Measurements from ENCODE around the gene LILRB5.
"Not testable (repeated sequence)": the region's sequence is repeated elsewhere in the genome, so short reads cannot be mapped to it uniquely, and the experiment has no call there.

The LILRB5 gene

DNA sequence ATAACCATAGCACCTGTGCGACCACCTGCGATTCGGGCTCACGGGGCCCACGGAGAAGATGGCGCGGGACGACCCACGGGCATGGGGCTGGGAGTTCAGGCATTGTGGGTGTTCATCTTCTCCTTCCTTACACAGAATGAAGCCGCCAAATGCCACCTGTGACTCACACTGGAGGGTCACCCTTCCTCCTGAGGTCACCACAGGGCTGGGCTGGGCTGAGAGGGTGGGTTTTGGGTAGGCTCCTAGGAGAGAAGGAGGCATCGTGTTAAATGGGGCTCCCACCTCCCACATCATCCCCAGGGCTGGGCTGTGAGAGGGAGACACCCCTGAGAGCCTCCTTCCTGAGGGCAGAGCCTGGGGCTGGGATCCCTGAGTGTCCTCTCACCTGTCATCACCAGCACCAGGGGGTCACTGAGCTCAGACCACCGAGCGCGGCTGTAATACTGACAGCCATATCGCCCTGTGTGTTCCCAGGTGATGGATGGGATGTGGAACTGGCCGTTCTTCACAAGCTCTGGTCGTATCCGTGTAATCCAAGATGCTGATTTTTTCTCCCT is 22.4 kb upstream of the LILRB5 start:
- DNase-seq (ENCODE audit: extremely low read depth, low read depth): no peak
- TF ChIP-seq, protein P1, sequence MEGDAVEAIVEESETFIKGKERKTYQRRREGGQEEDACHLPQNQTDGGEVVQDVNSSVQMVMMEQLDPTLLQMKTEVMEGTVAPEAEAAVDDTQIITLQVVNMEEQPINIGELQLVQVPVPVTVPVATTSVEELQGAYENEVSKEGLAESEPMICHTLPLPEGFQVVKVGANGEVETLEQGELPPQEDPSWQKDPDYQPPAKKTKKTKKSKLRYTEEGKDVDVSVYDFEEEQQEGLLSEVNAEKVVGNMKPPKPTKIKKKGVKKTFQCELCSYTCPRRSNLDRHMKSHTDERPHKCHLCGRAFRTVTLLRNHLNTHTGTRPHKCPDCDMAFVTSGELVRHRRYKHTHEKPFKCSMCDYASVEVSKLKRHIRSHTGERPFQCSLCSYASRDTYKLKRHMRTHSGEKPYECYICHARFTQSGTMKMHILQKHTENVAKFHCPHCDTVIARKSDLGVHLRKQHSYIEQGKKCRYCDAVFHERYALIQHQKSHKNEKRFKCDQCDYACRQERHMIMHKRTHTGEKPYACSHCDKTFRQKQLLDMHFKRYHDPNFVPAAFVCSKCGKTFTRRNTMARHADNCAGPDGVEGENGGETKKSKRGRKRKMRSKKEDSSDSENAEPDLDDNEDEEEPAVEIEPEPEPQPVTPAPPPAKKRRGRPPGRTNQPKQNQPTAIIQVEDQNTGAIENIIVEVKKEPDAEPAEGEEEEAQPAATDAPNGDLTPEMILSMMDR (IDR thresholded peaks at IDR 0.05; ENCODE audit: low read depth, low read length): no peak

DNA sequence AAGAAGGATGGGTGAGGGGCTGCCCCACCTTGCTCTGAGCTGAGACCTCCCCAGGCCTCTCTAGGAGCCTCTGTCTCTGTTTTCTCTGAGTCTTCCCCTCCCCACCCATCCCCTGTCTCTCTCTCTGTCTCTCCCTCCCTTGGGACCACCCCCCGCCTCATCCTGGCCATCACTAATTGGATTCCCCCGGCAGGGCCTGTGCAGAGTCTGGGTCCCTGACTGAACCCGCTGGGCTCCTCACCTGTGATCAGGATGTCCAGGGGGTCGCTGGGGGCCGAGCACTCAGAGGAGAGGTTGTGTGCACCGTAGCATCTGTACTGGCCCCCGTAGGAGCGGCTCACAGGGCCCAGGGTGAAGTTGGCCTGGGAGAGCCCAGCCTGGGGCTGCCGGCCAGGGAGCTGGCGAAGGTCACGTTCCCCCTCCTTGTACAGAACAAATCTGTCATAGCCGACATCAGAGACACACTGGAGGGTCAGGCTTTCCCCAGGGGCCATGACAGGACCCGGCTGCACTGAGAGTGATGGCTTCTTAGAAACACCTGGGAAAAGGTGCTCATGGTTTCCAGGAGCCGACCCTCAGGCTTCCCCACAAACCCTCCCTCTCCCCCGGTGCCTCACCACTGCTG is 21.6 kb upstream of the LILRB5 start:
- DNase-seq (ENCODE audit: extremely low read depth, low read depth): not testable (repeated sequence)

DNA sequence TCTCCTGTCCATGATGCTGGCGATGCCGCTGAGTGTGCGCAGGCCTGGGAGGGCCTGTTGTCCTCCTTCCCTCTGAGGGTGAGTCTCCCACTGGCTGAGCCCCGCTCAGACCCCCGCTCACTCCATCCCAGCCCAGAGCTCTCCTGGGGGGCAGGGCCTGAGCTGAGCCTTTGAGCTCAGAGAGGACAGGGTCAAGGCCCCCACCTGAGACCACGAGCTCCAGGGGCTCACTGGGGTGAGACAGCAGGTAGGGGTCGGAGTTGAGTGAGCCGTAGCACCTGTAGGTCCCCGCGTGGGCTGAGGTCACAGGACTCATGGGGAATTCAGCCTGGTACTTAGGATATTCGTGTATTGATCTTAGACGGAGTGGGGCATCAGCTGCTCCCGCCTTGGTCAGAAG is 21.0 kb upstream of the LILRB5 start:
- not testable (repeated sequence) for DNase-seq (ENCODE audit: extremely low read depth, low read depth)

DNA sequence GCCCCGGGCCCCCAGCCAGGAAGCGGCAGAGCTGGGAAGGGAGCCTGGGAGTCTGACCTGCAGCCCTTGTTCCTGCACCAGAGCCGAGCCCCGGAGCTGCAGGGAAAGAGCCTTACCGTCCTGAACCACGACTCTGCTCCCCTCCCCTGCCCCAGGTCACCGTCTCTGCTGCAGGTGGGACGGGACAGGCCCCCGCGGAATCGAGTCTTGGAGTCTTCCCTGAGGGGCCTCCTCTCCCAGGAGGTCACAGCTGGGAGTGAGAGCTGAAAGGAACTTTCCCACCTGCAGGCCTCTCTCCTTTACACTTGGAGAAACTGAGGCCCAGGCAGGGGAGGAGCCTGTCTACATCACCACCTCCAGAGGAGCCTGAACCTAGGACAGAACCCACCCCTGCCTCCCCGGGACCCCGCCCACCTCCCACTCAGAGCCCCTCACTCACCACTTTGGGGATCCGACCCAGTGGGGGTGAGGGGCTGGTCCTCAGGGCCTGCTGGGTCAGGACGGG is 20.1 kb upstream of the LILRB5 start:
- DNase-seq (ENCODE audit: extremely low read depth, low read depth): not testable (repeated sequence)

DNA sequence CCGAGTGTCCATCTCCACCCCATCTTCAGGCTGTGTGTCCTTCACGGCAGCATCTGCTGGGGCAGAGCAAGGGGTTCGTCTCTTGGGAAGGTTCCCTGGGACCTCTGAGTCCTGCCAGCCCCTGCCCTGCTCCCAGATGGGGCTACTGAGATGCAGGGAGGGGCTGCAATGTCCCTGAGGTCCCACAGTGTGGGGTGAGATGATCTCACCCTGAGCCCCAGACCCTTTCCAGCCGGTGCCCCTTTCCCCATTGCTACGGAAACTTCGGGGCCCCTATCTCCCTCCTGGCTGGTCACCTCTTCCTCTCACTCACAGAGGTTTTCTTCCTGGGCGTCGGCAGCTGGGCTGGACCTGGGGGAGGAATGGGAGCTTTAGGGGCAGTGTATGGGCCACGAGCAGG is 18.9 kb upstream of the LILRB5 start:
- no peak for DNase-seq (ENCODE audit: extremely low read depth, low read depth)
- TF ChIP-seq, protein P1 (IDR thresholded peaks at IDR 0.05; ENCODE audit: low read depth, low read length): no peak

DNA sequence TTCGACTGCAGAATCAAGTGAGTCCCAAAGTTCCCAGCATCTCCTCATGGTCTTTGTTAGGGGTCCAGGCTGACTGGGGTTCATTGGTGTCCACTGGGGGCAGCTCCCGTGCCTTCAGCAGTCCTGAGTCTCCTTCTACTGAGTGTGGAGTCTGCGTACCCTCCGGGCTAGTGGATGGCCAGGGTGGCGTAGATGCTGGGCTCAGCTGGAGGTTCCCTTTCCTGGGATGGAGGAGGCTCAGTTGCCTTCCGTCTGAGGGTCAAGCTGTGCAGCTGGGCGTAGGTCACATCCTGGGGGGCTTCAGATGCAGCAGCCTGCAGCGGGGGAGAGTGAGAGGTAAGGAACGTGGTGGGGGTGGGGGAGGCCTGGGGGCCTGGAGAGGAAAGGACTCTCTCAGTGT is 17.4 kb upstream of the LILRB5 start:
- DNase-seq (ENCODE audit: extremely low read depth, low read depth): not testable (repeated sequence)

DNA sequence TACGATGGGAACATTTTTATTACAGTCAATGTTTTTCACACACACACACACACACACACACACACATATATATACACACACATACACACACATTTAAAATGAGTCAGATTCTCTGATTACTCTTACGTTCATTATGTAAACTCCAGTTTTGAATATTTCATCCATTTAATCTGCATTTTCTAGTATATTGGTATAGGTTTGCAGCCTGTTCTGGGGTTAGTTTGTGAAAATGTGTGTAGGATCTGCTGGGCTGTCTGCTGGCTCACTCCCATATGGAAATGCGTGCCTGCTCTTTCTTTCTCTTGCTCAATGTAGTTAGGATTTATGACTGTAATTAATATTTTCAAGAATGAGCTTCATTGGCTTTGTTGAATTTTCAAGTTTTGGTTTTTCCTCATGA is 16.7 kb upstream of the LILRB5 start:
- TF ChIP-seq, protein P1 (IDR thresholded peaks at IDR 0.05; ENCODE audit: low read depth, low read length): no peak
- DNase-seq (ENCODE audit: extremely low read depth, low read depth): no peak

DNA sequence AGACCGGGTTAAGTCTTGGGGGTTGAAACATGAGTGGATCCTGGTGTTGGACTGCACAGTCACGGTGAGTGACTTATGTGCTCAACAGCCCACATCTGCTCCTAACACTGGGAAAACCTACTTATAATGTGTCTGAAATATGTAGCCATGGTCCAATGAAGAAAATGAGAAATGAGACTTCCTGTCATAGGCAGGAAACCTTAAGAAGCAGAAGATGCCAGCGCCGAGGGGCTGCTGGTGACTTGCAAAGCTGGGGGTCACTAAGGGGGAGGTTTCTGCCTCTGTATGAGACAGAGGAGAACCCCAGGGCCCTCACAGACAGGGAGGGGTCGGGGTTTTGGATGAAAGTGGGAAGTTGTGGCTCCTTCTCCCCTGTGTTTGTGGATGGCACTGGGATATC is 15.1 kb upstream of the LILRB5 start:
- DNase-seq (ENCODE audit: extremely low read depth, low read depth): not testable (repeated sequence)

DNA sequence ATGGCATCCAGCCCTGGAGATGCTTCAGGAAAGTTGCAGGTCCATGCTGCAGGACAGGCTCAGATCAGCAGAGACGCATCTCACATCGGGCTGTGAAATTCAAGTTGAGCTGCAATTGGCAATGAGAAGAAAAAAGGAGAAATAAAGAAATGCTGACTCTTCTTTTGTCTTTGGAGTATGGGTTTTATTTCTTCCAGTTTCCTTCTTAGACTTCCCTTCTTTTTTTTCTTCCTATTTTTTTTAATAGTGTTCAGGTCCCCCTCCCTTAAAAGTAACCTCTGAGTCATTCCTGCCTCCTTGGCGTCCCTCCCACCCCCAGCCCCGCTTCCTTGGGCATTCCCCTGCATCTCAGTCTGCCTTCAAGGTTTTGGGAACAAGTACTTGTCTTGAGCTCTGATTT is 14.5 kb upstream of the LILRB5 start:
- DNase-seq (ENCODE audit: extremely low read depth, low read depth): not testable (repeated sequence)

DNA sequence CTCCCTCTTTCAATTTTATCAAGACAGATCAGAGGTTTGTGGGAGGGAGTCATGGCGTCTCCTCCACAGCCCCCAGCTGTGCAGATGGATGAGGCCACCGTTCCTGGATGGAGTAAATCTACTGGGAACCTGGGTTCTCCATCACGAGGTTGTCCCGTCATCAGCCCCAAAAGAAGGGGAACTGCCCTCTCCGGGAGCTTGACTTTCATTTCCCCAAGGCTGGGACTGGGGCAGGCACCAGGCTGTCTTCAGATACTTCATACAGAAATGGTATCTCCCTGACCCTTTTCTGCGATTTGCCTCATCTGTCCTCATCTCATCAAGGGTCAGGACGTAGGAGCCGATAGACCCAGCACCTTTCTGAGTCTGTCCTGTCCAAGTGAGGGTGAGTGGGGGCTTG is 14.0 kb upstream of the LILRB5 start:
- no peak for DNase-seq (ENCODE audit: extremely low read depth, low read depth)
- TF ChIP-seq, protein P1 (IDR thresholded peaks at IDR 0.05; ENCODE audit: low read depth, low read length): no peak

DNA sequence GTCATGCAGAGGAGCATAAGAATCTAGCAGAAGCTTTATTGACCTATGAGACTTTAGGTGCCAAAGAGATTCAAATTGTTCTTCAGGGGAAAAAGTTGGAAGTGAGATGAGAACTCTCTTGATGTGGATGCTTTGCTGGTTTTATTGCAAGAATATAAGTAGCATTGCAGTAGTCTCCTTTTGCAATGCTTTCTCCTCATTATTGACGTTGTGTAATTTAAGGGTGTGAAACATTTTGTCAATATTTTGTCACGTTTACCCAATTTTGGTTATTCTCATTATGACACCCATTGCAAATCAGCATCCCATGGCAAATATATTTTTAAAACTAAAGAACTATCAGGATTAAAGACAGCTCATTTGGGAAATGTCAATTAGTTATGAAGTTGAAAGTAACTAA is 11.9 kb upstream of the LILRB5 start:
- TF ChIP-seq, protein P1 (IDR thresholded peaks at IDR 0.05; ENCODE audit: low read depth, low read length): no peak
- no peak for DNase-seq (ENCODE audit: extremely low read depth, low read depth)
